DMS79 (cell line): Measurements from ENCODE around the gene NDN.

ENCODE experiments used
- DNase-seq: peaks from one replicate; lab custom pipeline; 2025; lab: John Stamatoyannopoulos, UW

The NDN gene

DNA sequence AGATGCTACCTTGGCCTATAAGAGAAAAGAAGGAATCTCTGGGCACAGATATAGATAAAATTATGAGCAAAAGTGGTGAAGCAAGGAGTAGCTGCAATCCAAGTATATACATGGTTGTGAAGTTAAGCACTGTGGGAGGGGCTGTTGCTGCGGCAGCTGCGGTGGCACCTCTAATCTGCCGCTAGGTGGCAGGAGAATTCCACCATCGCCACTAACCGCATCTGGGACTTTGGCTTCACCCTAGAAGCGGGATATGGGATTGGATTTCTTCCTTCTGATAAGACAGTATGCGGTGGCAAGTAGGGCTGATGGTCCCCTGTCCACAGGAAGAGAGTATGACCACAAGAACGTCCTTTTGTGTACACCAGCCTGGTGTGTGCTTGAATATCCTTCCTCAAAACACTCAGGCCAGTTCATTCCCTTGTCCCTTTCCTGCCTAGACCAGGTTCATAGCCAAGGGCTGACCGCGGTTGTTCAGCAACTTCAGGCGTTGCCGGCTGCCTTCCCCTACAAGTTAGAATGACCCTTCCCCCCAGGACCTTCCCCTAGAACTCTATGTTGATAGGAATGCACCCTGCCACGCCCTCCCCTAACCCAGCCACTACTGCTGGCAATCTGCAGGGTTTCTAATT lies 44.6 kb downstream of the NDN start:
- no peak for DNase-seq
